MM.1S (cell line): ENCODE results near the gene ASPSCR1.

Experiments used
- CTCF ChIP-seq: fragments of 300-600 bp; sonication (generic); IDR thresholded peaks from 2 replicates; pipeline ENCODE4 v1.5.1; 2016; ENCODE audit warnings: antibody characterized with exemption, low read length, mixed read lengths
- EZH2 ChIP-seq: fragments of 300-600 bp; sonication (generic); optimal IDR thresholded peaks from 2 replicates; pipeline ENCODE3; 2017; ENCODE audit warnings: low read depth, mild to moderate bottlenecking, antibody characterized with exemption, low read length, mixed read lengths
- EZH2phosphoT487 ChIP-seq: fragments of 300-600 bp; sonication (generic); IDR thresholded peaks from 2 replicates; pipeline ENCODE4 v1.6.1; 2018; ENCODE audit warnings: antibody characterized with exemption, low read length

DNA sequence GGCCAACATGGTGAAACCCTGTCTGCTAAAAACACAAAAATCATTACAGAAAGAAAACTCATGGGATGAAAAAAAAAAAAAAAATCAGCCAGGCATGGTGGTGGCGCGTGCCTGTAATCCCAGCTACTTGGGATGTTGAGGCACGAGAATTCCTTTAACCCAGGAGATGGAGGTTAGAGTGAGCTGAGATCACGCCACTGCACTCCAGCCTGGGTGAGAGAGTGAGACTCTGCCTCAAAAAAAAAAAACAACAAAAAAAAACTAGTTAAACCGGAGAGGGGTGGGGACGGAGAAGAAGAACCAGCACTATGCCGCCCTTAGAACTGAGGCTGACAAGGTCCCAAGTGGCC lies 9.1 kb upstream of the ASPSCR1 start:
- no peak for TF ChIP-seq CTCF
- no peak for TF ChIP-seq EZH2
- no peak for TF ChIP-seq EZH2phosphoT487
